Stimulated activated naive CD8-positive, alpha-beta T cell treated with anti-CD3 and anti-CD28 coated beads, Interleukin-15, amount 100 ng/mL, for 72 hours (primary cell): Measurements from ENCODE around the gene UNC5B.
A peak's percentile ranks its signal among the peaks of the same experiment; 100 is the strongest.

Experiments
- ATAC-seq: fragments of 150-1000 bp; cut with Tn5 transposase; 2 replicates; pipeline ENCODE4 v1.10.0; 2021; ENCODE audit warnings: mild to moderate bottlenecking, moderate library complexity
- DNase-seq, 2 donors: peaks; one replicate each; pipeline ENCODE4 v3.0.0; 2021 to 2022
- H3K27ac Mint-ChIP-seq, 2 donors: one replicate each; pipeline ENCODE4 v1.8.0; 2022; ENCODE audit warnings: mild to moderate bottlenecking in 2 of 2, mixed read lengths in 2 of 2, moderate library complexity in 2 of 2
- H3K27me3 Mint-ChIP-seq: one replicate; pipeline ENCODE4 v1.8.0; 2022; ENCODE audit warnings: mixed read lengths
- H3K4me1 Mint-ChIP-seq: one replicate; pipeline ENCODE4 v1.8.0; 2022; ENCODE audit warnings: mild to moderate bottlenecking, mixed read lengths
- H3K4me3 Mint-ChIP-seq, 2 donors: one replicate each; pipeline ENCODE4 v1.8.0; 2022; ENCODE audit warnings: mild to moderate bottlenecking in 2 of 2, mixed read lengths in 2 of 2, moderate library complexity in 1 of 2
- H3K9me3 Mint-ChIP-seq, 2 donors: one replicate each; pipeline ENCODE4 v1.8.0; 2022; ENCODE audit warnings: mixed read lengths in 2 of 2

Gene UNC5B

GRCh38 chr10:71321386-71321785, 109.0 kb downstream of the UNC5B start:
- peaks cover 38% of the 10 kb centered on the region for H3K4me1 Mint-ChIP-seq
- ATAC-seq: no peak
- no peak overlapping the region for H3K27ac Mint-ChIP-seq
- DNase-seq: no peak
- no peaks in the 10 kb centered on the region for H3K9me3 Mint-ChIP-seq
- H3K4me3 Mint-ChIP-seq: no peak overlapping the region
- H3K27me3 Mint-ChIP-seq: no peaks in the 10 kb centered on the region

DNA sequence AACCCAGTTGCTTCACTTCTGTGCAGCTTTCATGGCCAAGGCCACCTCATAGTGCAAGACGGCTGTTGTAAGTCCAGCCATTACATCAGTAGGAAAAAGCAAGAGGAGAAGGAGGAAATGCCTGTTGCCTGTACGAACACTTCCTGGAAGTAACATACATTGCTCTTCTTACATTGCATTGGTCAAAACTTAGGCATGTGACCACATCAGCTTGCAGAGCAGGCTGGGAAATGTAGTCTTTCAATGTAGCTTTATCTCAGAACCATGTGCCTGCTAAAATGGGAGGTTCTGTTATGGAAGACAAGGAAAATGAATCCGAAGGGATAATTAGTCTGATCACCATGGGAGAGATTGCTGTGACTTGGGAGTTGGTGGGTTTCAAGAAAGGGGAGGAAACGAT, 111.0 kb downstream of the UNC5B start:
- no peak for DNase-seq
- peaks cover 28% of the 10 kb centered on the region for H3K4me1 Mint-ChIP-seq
- no peak overlapping the region for H3K4me3 Mint-ChIP-seq

GRCh38 chr10:71324743-71325142, 112.4 kb downstream of the UNC5B start:
- H3K9me3 Mint-ChIP-seq: no peaks in the 10 kb centered on the region
- H3K4me1 Mint-ChIP-seq: peaks cover 18% of the 10 kb centered on the region
- peak overlapping the region; percentile 10 to 67 for H3K27ac Mint-ChIP-seq
- H3K4me3 Mint-ChIP-seq: no peak overlapping the region
- no peaks in the 10 kb centered on the region for H3K27me3 Mint-ChIP-seq
- ATAC-seq (no peak), DNase-seq (no peak)

More for the DNA sequence above, 111.0 kb downstream of the UNC5B start:
- no peak for ATAC-seq
- Mint-ChIP-seq H3K27me3 (no peaks in the 10 kb centered on the region), H3K27ac (no peak overlapping the region), H3K9me3 (no peaks in the 10 kb centered on the region)

GRCh38 chr10:71325267-71325666, 112.9 kb downstream of the UNC5B start:
- Mint-ChIP-seq H3K27me3 (no peaks in the 10 kb centered on the region), H3K9me3 (no peaks in the 10 kb centered on the region), H3K27ac (no peak overlapping the region), H3K4me3 (no peak overlapping the region), H3K4me1 (peaks cover 13% of the 10 kb centered on the region)
- DNase-seq (no peak), ATAC-seq (no peak)

- no peak for ATAC-seq
- DNase-seq: no peak
- no peaks in the 10 kb centered on the region for H3K9me3 Mint-ChIP-seq
- no peaks in the 10 kb centered on the region for H3K27me3 Mint-ChIP-seq
- no peak overlapping the region for H3K4me3 Mint-ChIP-seq
- H3K27ac Mint-ChIP-seq: no peak overlapping the region
- peaks cover 7% of the 10 kb centered on the region for H3K4me1 Mint-ChIP-seq
Observed at GRCh38 chr10:71326464-71326881, 114.1 kb downstream of the UNC5B start.

DNA sequence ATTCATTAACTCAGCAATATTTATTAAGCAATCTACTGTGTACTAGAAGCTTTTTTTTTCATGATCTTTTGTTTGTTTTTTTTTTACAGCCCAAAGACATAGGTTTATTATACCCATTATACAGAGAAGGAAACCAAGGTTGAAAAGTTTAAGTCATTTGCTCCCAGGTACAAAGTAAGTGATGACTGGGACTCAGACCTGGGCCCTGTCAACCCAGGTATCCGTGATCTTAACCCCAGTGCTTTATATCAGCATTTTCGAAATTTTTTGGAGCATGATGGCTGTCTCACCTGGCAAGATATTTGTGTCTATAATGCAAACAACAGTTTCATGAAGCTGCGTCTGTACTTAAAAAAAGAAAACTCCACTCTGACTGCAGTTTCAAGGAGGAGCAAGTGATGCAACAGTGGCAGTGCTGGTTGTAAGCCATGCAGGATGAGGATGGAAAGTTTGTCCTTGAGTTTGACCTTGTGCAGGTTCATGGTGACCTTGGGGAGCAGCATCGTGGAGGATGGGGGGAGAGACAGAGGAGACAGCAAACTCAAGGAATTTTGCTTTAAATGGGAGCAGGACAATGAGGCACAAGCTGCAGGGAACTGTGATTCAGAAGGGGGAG, 118.5 kb downstream of the UNC5B start:
- Mint-ChIP-seq H3K4me1 (no peaks in the 10 kb centered on the region), H3K9me3 (no peaks in the 10 kb centered on the region), H3K27ac (peak overlapping the region in 1 of 2 donors; percentile 28), H3K4me3 (no peak overlapping the region), H3K27me3 (no peaks in the 10 kb centered on the region)
- no peak for ATAC-seq
- DNase-seq: no peak

DNA sequence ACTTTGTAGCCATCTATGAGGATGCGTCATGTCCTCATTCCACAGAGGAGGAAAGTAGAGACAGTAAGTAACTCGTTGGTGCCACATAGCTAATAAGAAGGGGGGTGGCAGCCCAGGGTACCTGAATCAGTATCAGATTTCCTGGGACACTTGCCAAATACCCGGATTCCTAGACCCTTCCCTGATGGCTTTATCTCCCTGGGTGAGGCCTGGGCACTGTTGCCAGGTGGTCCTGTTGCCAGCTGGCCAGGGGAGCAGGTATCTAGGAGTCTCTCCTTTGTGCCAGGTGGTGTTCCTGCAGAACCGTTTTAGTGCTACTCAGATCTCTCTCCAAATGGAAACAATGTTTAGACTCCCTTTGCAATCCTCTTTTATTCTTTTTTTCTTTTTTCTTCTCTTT, 119.4 kb downstream of the UNC5B start:
- ATAC-seq (no peak), DNase-seq (no peak)
- Mint-ChIP-seq H3K27me3 (no peaks in the 10 kb centered on the region), H3K4me1 (no peaks in the 10 kb centered on the region), H3K9me3 (no peaks in the 10 kb centered on the region), H3K4me3 (no peak overlapping the region), H3K27ac (no peak overlapping the region)

GRCh38 chr10:71332466-71332865, 120.1 kb downstream of the UNC5B start:
- no peaks in the 10 kb centered on the region for H3K9me3 Mint-ChIP-seq
- no peak overlapping the region for H3K27ac Mint-ChIP-seq
- ATAC-seq (no peak), DNase-seq (no peak)
- no peaks in the 10 kb centered on the region for H3K4me1 Mint-ChIP-seq
- H3K4me3 Mint-ChIP-seq: no peak overlapping the region
- no peaks in the 10 kb centered on the region for H3K27me3 Mint-ChIP-seq

- Mint-ChIP-seq H3K27me3 (no peaks in the 10 kb centered on the region), H3K4me3 (no peak overlapping the region), H3K9me3 (no peaks in the 10 kb centered on the region), H3K4me1 (no peaks in the 10 kb centered on the region), H3K27ac (peak overlapping the region in 1 of 2 donors; percentile 29)
- no peak for DNase-seq
- ATAC-seq: no peak
Observed at GRCh38 chr10:71333129-71333887, 120.9 kb downstream of the UNC5B start.

- H3K27ac Mint-ChIP-seq: no peak overlapping the region
- H3K4me3 Mint-ChIP-seq: no peak overlapping the region
- H3K4me1 Mint-ChIP-seq: no peaks in the 10 kb centered on the region
- no peaks in the 10 kb centered on the region for H3K9me3 Mint-ChIP-seq
- H3K27me3 Mint-ChIP-seq: no peaks in the 10 kb centered on the region
- ATAC-seq (no peak), DNase-seq (no peak)
Observed at GRCh38 chr10:71334221-71334791, 121.9 kb downstream of the UNC5B start.

GRCh38 chr10:71335173-71335708, 122.9 kb downstream of the UNC5B start:
- Mint-ChIP-seq H3K9me3 (no peaks in the 10 kb centered on the region), H3K27ac (peak overlapping the region in 1 of 2 donors; percentile 31), H3K4me3 (no peak overlapping the region), H3K27me3 (no peaks in the 10 kb centered on the region), H3K4me1 (no peaks in the 10 kb centered on the region)
- ATAC-seq (no peak), DNase-seq (no peak)

DNA sequence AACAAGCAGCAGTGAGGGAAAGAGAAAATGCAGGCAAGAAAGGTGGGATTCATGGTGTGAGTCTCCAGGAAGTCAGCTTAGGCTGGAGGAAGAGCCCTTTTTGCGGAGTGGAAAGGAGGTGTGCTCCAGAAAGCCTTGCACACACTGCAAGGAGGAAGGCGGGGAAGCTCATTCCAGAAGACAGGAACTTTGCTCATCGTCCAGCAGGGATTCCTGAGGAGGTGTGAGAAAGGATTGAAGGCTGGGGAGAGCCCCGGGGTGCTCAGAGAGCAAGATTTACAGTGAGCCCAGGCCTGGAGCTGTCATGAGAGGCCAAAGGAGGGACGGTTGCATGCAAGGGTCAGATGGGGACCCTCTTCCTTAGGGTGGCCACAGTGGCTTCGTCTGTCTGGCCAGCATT, 124.3 kb downstream of the UNC5B start:
- DNase-seq: no peak
- no peaks in the 10 kb centered on the region for H3K27me3 Mint-ChIP-seq
- H3K4me3 Mint-ChIP-seq: no peak overlapping the region
- H3K9me3 Mint-ChIP-seq: no peaks in the 10 kb centered on the region
- H3K4me1 Mint-ChIP-seq: no peaks in the 10 kb centered on the region
- no peak for ATAC-seq
- no peak overlapping the region for H3K27ac Mint-ChIP-seq

DNA sequence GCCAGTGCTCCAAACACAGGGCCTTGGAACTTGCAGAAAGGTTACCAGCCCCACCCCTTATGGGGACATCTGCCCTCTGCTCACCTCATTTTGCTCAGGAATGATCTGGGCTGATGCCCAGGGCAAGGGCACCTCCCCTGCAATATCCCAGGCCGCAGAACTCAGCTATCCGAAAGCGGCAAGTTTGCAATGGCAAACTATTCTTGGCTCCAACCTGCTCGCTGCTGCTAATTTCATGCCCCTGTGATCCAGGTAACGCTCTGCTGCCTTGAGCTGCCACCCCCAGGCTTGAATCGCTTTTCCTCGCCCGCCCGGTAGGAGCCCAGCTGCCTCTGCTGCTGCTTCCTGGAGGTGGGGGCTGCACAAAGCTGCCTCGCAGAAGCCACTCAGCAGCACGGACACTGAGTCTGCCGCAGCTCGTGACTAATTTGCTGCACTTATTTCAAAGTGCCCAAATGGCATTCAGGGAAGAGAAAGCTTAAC, 124.9 kb downstream of the UNC5B start:
- no peaks in the 10 kb centered on the region for H3K4me1 Mint-ChIP-seq
- no peak for ATAC-seq
- DNase-seq: no peak
- no peaks in the 10 kb centered on the region for H3K9me3 Mint-ChIP-seq
- H3K27ac Mint-ChIP-seq: no peak overlapping the region
- no peak overlapping the region for H3K4me3 Mint-ChIP-seq
- H3K27me3 Mint-ChIP-seq: no peaks in the 10 kb centered on the region

GRCh38 chr10:71338728-71339495, 126.5 kb downstream of the UNC5B start:
- Mint-ChIP-seq H3K27me3 (no peaks in the 10 kb centered on the region), H3K4me1 (no peaks in the 10 kb centered on the region), H3K4me3 (no peak overlapping the region), H3K27ac (no peak overlapping the region), H3K9me3 (no peaks in the 10 kb centered on the region)
- no peak for DNase-seq
- ATAC-seq: no peak

DNA sequence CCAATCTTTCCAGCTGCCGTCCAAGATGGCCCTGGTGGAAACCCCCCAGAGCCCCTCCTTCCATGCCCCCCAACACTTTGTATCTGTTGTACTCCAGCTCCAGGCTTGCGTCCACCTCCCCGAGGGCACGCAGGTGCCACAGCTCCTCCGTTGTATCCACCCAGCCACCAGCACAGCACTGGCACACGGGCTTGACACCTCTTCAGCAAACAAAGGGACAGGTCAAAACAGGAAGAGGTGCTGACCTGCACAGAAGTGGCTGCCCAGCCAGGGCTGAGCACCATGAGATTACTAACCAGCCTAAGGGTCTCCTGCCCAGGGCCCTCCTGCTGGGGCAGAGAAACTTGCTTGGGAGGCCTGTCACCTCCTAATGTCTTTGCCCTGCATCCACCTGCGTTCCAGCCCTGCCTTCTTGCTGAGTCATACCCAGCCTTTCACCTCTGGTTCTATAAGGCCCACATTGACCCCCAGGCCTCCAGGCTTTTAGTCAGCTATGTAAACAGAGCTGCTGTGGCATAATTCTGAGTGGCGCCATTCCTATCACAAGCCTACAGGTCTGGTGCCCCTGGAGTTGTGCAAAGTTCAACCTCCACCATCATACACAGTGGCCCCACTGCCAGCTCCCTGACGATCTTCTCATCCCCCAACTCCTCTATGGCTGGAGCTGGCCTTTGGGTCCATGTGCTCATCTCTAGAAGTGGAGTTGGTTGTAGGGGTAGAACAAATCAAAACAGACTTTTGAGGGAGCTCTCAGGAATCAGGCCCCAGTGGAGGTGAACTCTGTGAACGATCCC, 127.6 kb downstream of the UNC5B start:
- Mint-ChIP-seq H3K9me3 (no peaks in the 10 kb centered on the region), H3K4me1 (no peaks in the 10 kb centered on the region), H3K27me3 (no peaks in the 10 kb centered on the region), H3K4me3 (no peak overlapping the region), H3K27ac (no peak overlapping the region)
- DNase-seq (no peak), ATAC-seq (no peak)
